GM19035 (cell line): ENCODE results near the gene STC2.

Experiments used
- ATAC-seq: cut with Tn5 transposase; IDR thresholded peaks from one replicate; pipeline ENCODE4 v1.9.1; 2021; ENCODE audit not compliant: unreplicated experiment

Gene STC2

DNA sequence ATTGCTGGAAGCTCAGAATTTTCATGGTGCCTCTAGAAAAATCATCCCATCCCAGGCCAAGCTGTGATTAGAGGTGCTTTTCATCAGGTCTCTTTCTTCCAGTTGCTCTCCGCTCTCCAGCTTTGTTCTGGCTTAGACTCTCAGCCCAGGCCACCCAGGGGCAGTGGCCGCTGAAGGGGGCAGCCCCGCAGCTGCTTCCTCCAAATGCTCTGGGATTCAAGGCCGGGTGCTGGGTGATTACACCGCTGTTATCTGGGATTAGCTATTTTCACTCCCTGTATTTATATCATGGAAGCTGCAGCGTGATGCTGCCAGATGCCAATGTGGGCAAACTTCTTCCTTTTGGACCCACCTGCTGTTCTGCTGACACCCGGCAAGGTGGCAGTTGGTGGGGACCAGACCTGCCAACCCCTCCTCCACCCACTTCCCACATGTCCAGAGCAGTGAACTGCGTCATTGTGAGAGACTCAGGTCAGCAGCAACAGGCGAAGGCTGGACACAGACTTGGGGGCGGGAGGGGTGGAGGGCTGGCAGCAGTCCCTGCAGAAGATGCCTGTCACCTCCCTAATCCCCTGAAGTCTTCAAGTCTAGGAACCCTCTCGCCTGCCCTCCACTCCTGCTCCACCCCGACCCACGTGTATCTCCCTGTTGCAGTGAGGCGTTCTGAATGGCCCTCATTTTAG lies 59.3 kb downstream of the STC2 start:
- no peak for ATAC-seq

DNA sequence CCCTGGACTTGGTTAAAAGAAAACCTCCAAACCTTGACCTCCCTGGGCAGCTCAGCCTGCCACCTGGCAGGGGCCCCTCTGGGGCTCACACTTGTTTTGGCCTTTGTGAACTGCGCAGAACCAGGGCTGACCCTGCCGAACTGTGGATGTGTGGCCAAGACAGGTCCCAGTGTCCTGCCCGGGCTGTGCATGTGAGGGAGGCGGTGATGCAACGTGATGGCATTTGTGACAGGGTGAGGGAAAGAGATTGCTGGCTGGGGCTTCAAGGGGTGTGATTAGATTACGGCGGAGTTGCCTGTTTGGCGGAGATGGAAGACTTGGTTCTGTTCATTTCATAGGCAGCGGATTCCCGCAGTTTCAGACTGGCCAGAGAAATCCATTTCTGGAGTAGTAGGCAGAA lies 62.8 kb downstream of the STC2 start:
- no peak for ATAC-seq
